ENCODE data around the gene EPAS1.

GRCh38 chr2:46383113-46383395 lies 85.8 kb downstream of the EPAS1 start:
- no peak for TF ChIP-seq CTCF (IDR thresholded peaks at IDR 0.05; ENCODE audit: low read depth, low read length, missing input control)
- TF ChIP-seq RAD21 (IDR thresholded peaks at IDR 0.05), result no peak

Data from liver (tissue), 3 donors.